Myocyte (in vitro differentiated cells): ENCODE measurements around the gene PLA2G4A. TPM values are rescaled to one million over a fixed set of nuclear protein-coding genes. Genes with fewer than 3 reads are reported as not detected.

Experiments used
- DNase-seq: peaks from one replicate; pipeline ENCODE4 v3.0.0-alpha.2; 2012; ENCODE audit warnings: low read depth
- total RNA-seq: library from RNA; depleted of rRNA; stranded (reverse); fragments of >200 nt; gene quantifications from 2 replicates; pipeline ENCODE4 v1.2.3, GENCODE V29; 2014

PLA2G4A gene
- total RNA-seq, 1 donor from 2014 or later: not detected

DNA sequence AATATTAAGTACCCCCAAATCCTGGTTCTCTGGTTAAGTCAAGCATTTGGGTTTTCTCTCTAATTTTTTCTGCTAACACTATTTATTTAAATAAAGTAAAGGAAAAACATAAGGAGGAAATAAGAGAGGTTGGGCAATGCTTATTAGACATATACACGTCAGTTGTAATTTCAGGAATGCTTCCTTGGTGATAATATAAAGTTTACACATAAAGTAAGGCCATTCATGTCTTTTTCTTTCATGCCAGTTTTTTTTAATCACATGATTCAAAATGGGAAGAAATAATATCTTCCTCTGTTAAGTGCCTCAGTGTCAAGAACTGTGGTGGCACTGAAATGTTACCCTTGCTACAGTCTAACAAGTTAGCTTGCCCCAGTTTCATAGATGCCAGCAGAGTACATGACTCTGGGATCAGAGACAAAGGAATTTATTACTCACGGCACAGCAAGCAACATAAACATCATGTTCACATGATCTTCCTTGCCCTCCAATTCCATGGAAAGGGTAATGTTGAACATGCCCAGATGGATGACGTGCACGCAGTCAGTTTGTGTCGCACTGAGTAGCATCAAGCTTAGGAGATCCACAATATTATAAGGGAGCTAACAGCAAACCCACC is 184.9 kb downstream of the PLA2G4A start:
- DNase-seq: no peak

DNA sequence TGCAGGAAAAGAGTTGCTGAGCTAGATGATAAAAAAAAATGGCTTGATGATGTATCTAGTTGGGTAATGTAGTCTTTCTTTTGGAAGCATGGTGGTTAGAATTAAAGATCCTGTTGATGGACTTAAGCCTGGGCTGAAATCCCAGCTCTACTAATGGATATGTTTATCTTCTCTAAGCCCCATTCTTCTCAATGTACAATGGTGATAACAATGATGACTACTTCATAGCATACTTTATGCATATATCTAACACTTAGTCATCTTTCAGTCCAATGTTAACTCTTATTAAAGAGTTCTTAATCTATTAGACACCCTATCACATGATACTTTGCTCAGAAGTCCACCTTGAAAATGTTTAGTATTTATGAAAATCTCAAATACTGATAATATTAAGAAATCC is 189.5 kb downstream of the PLA2G4A start:
- no peak for DNase-seq

DNA sequence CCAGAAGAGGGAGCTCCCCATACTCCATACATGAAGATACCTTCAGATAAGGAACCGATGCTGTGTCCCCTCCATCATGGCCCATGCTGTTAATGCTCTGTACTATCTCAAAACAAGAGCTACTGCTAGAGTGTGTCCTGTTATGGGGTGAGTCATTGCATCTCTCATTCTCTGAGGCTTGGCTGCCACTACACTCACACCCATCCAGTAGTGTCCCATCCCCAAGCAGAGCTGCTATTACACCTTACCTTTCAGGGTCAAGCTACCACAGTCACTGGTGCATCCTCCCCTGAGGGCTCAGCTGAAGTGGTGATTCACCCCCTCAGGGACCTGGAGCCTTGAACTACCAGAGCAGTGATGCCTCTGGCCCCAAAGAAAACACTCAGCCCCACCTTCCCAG is 198.5 kb downstream of the PLA2G4A start:
- DNase-seq: no peak

DNA sequence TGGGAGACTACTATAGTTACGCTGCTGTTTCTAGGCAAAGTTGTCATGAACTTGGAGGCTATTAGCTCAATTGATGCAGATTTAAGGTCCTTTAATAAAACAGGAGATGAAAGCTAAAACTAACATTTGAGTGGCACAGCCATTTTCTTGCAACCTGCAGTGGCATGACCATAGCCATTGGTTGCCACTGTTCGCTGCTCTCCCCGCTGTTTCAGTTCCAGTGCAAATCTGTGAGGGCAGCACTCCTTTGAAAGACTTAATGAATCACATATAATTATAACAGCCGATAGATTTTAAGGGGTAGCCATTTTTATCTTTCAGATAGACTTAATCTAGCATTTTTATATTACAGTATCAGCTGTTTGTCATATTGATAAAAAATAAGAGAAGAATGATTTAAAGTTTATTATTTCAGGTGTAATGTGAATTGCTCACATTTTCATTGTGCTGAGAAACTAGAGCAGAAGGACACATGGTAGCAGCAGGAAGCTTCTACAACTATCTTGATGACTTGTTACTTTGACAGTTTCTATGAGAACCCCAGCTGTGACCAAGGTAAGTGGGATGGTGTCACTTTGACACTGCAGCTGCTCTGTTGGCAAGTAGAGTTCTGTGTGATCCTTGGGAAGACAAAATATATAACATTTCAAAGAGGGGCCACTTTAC is 203.7 kb downstream of the PLA2G4A start:
- DNase-seq: no peak

GRCh38 chr1:187032982-187033692 is 204.4 kb downstream of the PLA2G4A start:
- no peak for DNase-seq

- DNase-seq: no peak
These were observed 205.1 kb downstream of the PLA2G4A start for GRCh38 chr1:187033693-187034390.

DNA sequence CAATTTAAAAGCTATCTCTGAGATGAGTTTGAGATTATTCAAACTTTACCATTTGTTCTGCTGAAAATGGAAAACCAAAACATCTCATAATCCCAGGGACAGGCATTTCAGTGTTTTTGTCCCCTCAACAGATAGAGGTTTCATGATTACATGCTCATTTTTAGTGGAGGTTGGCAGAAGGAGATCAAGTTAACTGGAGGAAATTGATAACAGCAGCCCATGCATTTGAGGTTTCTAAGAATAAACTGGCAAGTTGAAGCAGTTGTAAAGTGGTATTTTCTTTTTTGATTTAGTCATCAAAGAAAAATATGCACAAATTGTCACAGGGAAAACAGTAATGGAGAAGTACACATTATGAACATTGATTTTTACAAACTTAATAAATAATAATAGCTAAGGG is 205.8 kb downstream of the PLA2G4A start:
- DNase-seq: no peak

GRCh38 chr1:187037973-187038553 is 209.3 kb downstream of the PLA2G4A start:
- no peak for DNase-seq

Other genes starting within 250 kb of the PLA2G4A start
- gene PTGS2, start 148.5 kb upstream of the PLA2G4A start, total RNA-seq: not detected in 2 replicates